Thyroid gland (tissue), 4 donors: ENCODE data around the gene MAPK6. TPM values are rescaled to one million over a fixed set of nuclear protein-coding genes. Genes with fewer than 3 reads are reported as not detected.
"Not testable (repeated sequence)": the region's sequence is repeated elsewhere in the genome, so short reads cannot be mapped to it uniquely, and the experiment has no call there.

ENCODE experiments used
- DNase-seq, 2 donors: peaks; one replicate each; pipeline ENCODE4 v3.0.0-alpha.2; 2019
- H3K27ac ChIP-seq, 3 donors: fragments of 200-600 bp; sonication (generic); 1 replicate in 2 of 3; 2 replicates in 1 of 3; pipeline ENCODE4 v1.5.1; 2016 to 2019; ENCODE audit warnings: mild to moderate bottlenecking in 1 of 3, moderate library complexity in 1 of 3
- H3K27me3 ChIP-seq: fragments of 200-600 bp; sonication (generic); one replicate; pipeline ENCODE4 v1.5.1; 2019
- H3K36me3 ChIP-seq, 2 donors: fragments of 200-600 bp; sonication (generic); one replicate each; pipeline ENCODE4 v1.5.1; 2016 to 2019
- H3K4me1 ChIP-seq, 2 donors: fragments of 200-600 bp; sonication (generic); one replicate each; pipeline ENCODE4 v1.5.1; 2017 to 2019
- H3K4me3 ChIP-seq, 3 donors: fragments of 200-600 bp; sonication (generic); replicated peaks in 1 of 3; 1 replicate in 2 of 3; 2 replicates in 1 of 3; pipeline ENCODE4 v1.5.1; 2016; ENCODE audit warnings: mild to moderate bottlenecking in 1 of 3
- H3K9me3 ChIP-seq: fragments of 200-600 bp; sonication (generic); one replicate; pipeline ENCODE4 v1.5.1; 2017
- POLR2A ChIP-seq, 2 donors: fragments of 450-650 bp; IDR thresholded peaks; one replicate each; pipeline ENCODE4 v1.6.1; 2017; ENCODE audit warnings: antibody characterized with exemption in 2 of 2, mild to moderate bottlenecking in 2 of 2, moderate library complexity in 1 of 2
- WGBS, 2 donors: methylation state at CpG; one replicate each; pipeline ENCODE4 v1.1.5; 2017; 5-methylcytosine and 5-hydroxymethylcytosine counted together
- intact Hi-C: fragments of 100-400 bp; cut with DNase I; formaldehyde crosslinking; loops from one replicate; pipeline ENCODE4 v1.15.1; 2023
- total RNA-seq, 4 donors: library from RNA; depleted of rRNA; stranded (reverse); fragments of >200 nt; gene quantifications; one replicate each; pipeline ENCODE4 v1.2.3, GENCODE V29; 2016
- TF ChIP-seq, protein P1 (sequence below), 6 experiments: fragments of 200-600 bp in 3 of 6; fragments of 450-650 bp in 3 of 6; sonication (generic) in 3 of 6; IDR thresholded peaks; one replicate each; pipeline ENCODE4 v1.5.1; 2016 to 2019; ENCODE audit warnings: antibody characterized with exemption in 6 of 6, mild to moderate bottlenecking in 2 of 6, inconsistent platforms in 1 of 6, moderate library complexity in 1 of 6

Gene MAPK6
- total RNA-seq, 4 donors from 2014 or later: 27.3 to 61.3 (median 30.9) TPM

DNA sequence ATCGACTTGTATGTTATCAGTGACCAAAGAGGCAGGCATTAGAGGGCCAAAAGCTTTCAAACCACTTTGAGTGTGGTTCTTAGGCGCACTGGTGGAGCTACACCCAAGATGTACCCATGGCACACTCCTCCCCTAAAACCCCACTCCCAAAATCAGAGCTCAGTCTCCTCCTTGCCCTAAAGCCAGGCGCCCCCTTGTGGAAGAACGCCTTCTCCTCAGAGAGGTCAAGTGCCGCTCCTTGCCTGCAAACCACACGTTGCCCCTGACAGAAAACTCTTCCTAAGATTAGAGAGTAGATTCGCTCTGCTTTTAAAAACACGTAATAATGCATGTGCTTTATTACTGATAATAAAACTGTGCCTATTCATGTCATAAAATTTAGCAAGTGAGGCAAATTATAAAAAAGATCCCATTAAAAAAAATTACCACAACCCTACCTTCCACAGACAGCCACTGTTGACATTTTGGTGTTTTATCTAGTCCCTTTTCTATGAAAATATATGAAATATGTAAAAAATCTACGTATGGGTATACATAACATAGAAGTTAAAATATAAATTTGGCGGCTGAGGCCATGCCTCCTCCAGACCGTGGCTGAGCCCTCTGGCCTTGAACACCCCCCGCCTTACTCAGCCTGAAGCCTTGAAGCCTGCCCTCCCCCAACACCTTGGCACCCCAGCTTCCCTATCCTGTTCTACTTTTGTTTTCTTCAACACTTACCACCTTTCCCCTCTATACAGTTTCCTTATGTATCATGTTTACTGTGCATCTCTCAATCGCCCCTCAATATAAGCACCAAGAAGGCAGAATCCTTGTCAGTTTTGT, 60.1 kb downstream of the MAPK6 start:
- intact Hi-C loops: no loop called here
- Histone ChIP-seq H3K4me1 (peaks cover 0 to 19% of the 10 kb centered on the region in 2 donors), H3K9me3 (no peaks in the 10 kb centered on the region), H3K27me3 (no peaks in the 10 kb centered on the region), H3K4me3 (no peak overlapping the region), H3K27ac (no peak overlapping the region), H3K36me3 (no peaks in the 10 kb centered on the region)
- peak; percentile 83 to 89 for DNase-seq
- WGBS, 2 donors: 46 to 49% methylated on average over 12 to 13 of the region's 13 CpGs
- TF ChIP-seq, protein P1, sequence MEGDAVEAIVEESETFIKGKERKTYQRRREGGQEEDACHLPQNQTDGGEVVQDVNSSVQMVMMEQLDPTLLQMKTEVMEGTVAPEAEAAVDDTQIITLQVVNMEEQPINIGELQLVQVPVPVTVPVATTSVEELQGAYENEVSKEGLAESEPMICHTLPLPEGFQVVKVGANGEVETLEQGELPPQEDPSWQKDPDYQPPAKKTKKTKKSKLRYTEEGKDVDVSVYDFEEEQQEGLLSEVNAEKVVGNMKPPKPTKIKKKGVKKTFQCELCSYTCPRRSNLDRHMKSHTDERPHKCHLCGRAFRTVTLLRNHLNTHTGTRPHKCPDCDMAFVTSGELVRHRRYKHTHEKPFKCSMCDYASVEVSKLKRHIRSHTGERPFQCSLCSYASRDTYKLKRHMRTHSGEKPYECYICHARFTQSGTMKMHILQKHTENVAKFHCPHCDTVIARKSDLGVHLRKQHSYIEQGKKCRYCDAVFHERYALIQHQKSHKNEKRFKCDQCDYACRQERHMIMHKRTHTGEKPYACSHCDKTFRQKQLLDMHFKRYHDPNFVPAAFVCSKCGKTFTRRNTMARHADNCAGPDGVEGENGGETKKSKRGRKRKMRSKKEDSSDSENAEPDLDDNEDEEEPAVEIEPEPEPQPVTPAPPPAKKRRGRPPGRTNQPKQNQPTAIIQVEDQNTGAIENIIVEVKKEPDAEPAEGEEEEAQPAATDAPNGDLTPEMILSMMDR (IDR thresholded peaks at IDR 0.05): peak; percentile 51 to 87 (median 66)
- TF ChIP-seq POLR2A (IDR thresholded peaks at IDR 0.05): no peak

DNA sequence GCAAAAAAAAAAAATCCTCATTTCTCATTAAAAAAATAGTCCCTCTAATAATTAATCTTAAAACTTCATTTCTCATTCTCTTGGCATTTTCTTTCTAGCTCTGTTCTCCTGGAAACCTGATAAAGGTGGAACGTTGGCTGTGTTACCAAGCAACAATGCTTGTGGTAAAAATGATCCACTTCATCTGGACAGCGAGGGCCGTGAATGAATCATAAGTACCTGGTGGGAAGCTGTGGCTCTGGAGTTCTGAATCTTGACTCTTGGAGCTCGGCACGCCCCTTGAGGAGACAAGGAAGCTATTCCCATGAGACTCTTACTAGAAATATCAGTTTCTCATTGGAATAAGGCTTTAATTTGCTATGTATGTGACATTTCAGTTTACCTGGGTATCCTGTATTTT, 61.0 kb downstream of the MAPK6 start:
- 44 to 49% methylated on average over 5 of the region's 5 CpGs for WGBS, 2 donors
- H3K4me3 ChIP-seq: no peak overlapping the region
- H3K36me3 ChIP-seq: no peaks in the 10 kb centered on the region
- no peak overlapping the region for H3K27ac ChIP-seq
- intact Hi-C loops: no loop called here
- peak; percentile 61 to 67 for DNase-seq
- peaks cover 0 to 19% of the 10 kb centered on the region in 2 donors for H3K4me1 ChIP-seq
- TF ChIP-seq, protein P1 (IDR thresholded peaks at IDR 0.05): peak in 1 of 6 experiments; percentile 9
- no peak for TF ChIP-seq POLR2A (IDR thresholded peaks at IDR 0.05)
- H3K9me3 ChIP-seq: no peaks in the 10 kb centered on the region
- no peaks in the 10 kb centered on the region for H3K27me3 ChIP-seq

DNA sequence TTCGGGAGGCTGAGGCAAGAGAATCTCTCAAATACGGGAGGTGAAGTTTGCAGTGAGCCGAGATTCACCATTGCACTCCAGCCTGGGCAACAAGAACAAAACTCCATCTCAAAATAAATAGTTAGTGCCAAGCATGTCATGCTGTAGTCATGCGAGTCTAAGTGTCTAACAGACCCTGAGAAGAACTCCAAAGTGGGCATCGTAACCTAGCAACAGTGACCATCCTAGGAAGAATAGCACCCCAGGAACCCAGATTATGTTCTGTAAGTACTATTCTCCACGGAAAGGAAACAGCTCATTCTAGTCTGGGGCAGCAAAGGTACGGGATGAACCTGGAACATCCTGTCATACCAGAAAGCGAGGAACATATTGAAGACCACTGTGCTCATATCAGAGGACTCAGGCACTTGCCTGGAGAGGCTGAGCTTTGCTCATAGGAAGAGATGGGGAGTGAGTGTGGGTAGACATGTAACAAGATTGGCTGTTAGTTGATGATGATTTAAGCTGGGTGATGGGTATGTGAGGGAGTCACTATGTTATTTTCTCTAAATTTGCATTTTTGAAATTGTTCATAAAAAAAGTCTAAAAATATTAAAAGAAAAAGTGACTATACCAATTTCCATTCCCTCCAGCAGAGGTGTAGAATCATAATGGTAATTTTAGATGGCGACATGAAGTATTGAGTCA, 61.8 kb downstream of the MAPK6 start:
- TF ChIP-seq POLR2A (IDR thresholded peaks at IDR 0.05): no peak
- TF ChIP-seq, protein P1 (IDR thresholded peaks at IDR 0.05): no peak
- Histone ChIP-seq H3K4me1 (peaks cover 0 to 19% of the 10 kb centered on the region in 2 donors), H3K27me3 (no peaks in the 10 kb centered on the region), H3K9me3 (no peaks in the 10 kb centered on the region), H3K4me3 (no peak overlapping the region), H3K27ac (no peak overlapping the region), H3K36me3 (no peaks in the 10 kb centered on the region)
- intact Hi-C loops: no loop called here
- 57 to 69% methylated on average over 9 of the region's 9 CpGs for WGBS, 2 donors
- peak; percentile 41 to 60 for DNase-seq

DNA sequence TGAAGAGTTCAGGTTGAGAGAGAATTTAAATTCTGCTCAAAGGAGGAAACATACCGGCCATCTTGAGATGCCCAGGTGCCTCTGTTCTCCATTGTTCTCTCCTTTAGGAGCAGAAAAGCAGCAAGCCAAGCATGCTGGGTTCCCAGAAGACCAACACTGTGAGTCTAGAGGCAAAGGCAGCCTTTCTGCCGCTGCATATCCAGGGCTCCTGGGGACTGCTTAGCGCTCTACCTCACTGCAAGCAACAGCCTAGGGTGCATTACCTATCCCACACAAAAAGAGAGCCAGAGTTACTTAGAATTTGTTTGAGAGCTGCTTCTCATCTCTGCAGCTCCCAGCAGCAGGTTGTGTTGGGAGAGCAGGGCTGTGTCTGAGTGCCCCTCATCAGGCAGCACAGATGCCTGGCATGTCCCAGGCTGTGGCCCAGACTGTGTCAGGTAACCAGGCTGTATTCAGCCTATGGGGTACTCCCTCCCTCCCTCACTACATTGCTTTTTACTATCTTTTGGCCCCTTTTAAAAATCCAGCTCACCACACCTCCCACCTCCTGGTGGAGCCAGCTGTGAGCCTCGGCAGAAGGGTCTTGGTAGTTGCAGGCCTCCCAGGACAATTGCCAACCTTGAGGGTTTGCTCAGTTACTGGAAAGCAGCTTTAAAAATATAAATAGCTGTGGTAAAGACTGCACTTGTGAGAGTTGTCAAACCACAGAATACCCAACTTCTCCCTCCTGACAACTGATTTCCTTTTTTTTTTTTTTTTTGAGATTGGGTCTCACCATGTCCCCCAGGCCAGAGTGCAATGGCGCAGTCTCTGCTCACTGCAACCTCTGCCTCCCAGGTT, 63.4 kb downstream of the MAPK6 start:
- no peak overlapping the region for H3K27ac ChIP-seq
- peak in 1 of 2 donors; percentile 20 for DNase-seq
- no peak for TF ChIP-seq POLR2A (IDR thresholded peaks at IDR 0.05)
- TF ChIP-seq, protein P1 (IDR thresholded peaks at IDR 0.05): no peak
- WGBS, 2 donors: 76 to 78% methylated on average over 4 to 5 of the region's 5 CpGs
- intact Hi-C loops: no loop called here
- no peak overlapping the region for H3K4me3 ChIP-seq
- H3K36me3 ChIP-seq: no peaks in the 10 kb centered on the region
- no peaks in the 10 kb centered on the region for H3K9me3 ChIP-seq
- H3K4me1 ChIP-seq: peaks cover 0 to 19% of the 10 kb centered on the region in 2 donors
- H3K27me3 ChIP-seq: no peaks in the 10 kb centered on the region

DNA sequence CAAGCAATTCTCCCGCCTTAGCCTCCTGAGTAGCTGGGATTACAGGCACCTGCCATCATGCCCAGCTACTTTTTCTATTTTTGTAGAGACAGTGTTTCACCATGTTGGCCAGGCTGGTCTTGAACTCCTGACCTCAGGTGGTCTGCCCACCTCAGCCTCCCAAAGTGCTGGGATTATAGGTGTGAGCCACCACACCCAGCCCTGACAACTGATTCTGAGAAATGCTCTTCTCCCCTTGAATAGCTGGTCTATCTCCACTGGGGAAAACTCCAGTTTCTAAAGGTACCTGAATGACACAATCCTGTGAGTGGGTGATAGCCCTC, 64.0 kb downstream of the MAPK6 start:
- H3K4me3 ChIP-seq, H3K27me3 ChIP-seq, H3K9me3 ChIP-seq, intact Hi-C loops, H3K27ac ChIP-seq, DNase-seq, H3K36me3 ChIP-seq: not testable (repeated sequence)
- H3K4me1 ChIP-seq: peaks cover 0 to 19% of the 10 kb centered on the region in 2 donors
- 92 to 100% methylated on average over 1 of the region's 1 CpG for WGBS, 2 donors
